GM12891 (cell line): ENCODE results near the gene GIPR.
A peak's percentile ranks its signal among the peaks of the same experiment; 100 is the strongest.

Source experiments
- DNase-seq: peaks from one replicate; pipeline ENCODE4 v3.0.0; 2011; ENCODE audit warnings: low spot score; ENCODE audit not compliant: insufficient read length
- FAIRE-seq: peaks from 2 replicates; lab custom pipeline; 2011; peaks lifted over from hg19 to GRCh38; lab: Jason Lieb, UNC
- PAX5 ChIP-seq: IDR thresholded peaks from 2 replicates; pipeline ENCODE4 v1.6.1; 2011; ENCODE audit warnings: low read length, moderate library complexity, mild to moderate bottlenecking; ENCODE audit not compliant: insufficient read depth, severe bottlenecking
- POLR2A ChIP-seq: IDR thresholded peaks from 2 replicates; pipeline ENCODE4 v1.6.1; 2011; ENCODE audit warnings: low read depth, low read length, control low read depth
- POLR2AphosphoS5 ChIP-seq: IDR thresholded peaks from 2 replicates; pipeline ENCODE4 v1.6.1; 2011; ENCODE audit warnings: low read depth, low read length, control low read depth
- POU2F2 ChIP-seq: IDR thresholded peaks from 2 replicates; pipeline ENCODE4 v1.6.1; 2011; ENCODE audit warnings: low read depth, mild to moderate bottlenecking, control low read depth, low read length, moderate library complexity
- SPI1 ChIP-seq: IDR thresholded peaks from 2 replicates; pipeline ENCODE4 v1.6.1; 2011; ENCODE audit warnings: low read depth, low read length, control low read depth
- TAF1 ChIP-seq: IDR thresholded peaks from 2 replicates; pipeline ENCODE4 v1.6.1; 2011; ENCODE audit warnings: low read depth, low read length, control low read depth

The GIPR gene

GRCh38 chr19:45687599-45687998 lies 19.6 kb downstream of the GIPR start:
- FAIRE-seq (no peak), DNase-seq (no peak)
- no peak for TF ChIP-seq POLR2AphosphoS5
- TF ChIP-seq POU2F2: no peak
- 0 out of 2 replicates have a peak, but pooled peaks have one; percentile 30 for TF ChIP-seq POLR2A

DNA sequence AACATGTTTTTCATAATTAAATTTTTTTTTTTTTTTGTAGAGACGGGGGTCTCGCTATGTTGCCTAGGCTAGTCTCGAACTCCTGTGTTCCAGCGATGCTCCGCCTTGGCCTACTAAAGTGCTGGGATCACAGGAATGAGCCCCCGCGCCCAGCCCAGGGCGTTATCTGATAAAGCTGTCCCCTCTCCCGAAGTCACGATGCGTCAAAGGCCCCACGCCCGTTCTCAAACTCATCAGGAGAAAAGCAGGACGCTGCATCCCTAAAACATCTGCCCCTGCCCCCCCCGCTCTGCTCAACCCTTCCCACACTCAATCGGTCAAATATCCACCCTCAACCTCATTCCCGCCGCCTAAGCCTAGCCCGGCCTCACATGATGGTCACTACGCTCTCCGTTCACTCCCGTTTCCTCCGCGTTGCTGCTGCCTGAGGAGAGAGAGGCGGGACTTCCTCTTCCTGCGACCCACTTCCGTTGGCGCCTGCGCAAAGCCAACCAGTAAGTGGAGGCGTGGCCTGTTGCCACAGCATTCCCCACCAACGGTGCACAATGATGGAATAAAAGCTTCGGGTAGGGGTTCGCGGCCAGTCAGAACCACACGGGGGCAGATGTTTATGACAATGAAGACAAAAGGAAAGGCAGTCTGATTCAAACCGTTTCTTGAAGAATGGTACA lies 23.6 kb downstream of the GIPR start, which contains the start of gene SNRPD2:
TSS of gene SNRPD2 (minus strand) at position 438 of the 671 bp plus-strand sequence. CDS start at position 373, 65 bp downstream.
- DNase-seq (peak; percentile 81), FAIRE-seq (no peak)
- TF ChIP-seq POU2F2: 0 out of 2 replicates have a peak, but pooled peaks have one; percentile 81
- TF ChIP-seq POLR2AphosphoS5: peak; percentile 98
- TF ChIP-seq SPI1: peak; percentile 89
- peak; percentile 98 for TF ChIP-seq POLR2A
- TF ChIP-seq PAX5: no peak
- TF ChIP-seq TAF1: peak; percentile 94

GRCh38 chr19:45692187-45693105 lies 24.4 kb downstream of the GIPR start, which contains the start of gene QPCTL:
Gene QPCTL (plus strand): TSS chr19:45692666. CDS start chr19:45692704, 38 bp downstream.
- peak; percentile 100 for FAIRE-seq
- DNase-seq: peak; percentile 91
- TF ChIP-seq TAF1 (no peak; the same call in 1 of the 2 replicates), SPI1 (peak; percentile 65), POLR2A (peak; percentile 85), PAX5 (no peak), POLR2AphosphoS5 (peak; percentile 74), POU2F2 (no peak)

DNA sequence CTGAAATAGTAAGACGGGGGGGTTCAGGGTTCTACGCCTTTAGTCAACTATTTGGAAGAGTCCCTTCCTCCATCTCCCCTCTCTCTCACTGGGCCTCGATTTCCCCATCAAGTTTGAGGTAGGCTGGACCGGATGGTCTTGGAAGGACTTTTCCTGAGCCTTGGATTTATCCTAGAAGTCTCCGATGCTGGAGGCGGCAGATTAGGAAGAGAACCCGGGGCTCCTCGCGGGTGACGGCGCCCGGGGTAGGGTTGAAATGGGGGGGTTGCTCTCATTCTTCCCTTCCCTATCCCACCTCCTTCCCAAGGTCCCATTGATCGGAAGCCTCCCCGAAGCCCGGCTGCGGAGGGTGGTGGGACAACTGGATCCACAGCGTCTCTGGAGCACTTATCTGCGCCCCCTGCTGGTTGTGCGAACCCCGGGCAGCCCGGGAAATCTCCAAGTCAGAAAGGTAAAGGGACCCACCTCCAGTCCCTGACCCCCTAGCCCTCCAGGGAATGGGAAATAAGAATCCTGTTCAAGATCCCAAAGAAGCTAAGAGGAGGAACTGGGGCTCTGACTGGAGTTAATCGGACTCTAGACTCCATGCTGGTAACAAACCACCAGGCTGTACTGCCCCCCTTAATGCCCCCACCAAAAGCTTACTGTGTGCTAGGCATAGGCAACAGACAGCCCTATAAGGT lies 25.2 kb downstream of the GIPR start:
- FAIRE-seq (peak; percentile 54), DNase-seq (no peak)
- no peak for TF ChIP-seq POLR2AphosphoS5
- no peak; the same call in 1 of the 2 replicates for TF ChIP-seq POU2F2
- TF ChIP-seq TAF1: no peak
- TF ChIP-seq SPI1: no peak
- no peak for TF ChIP-seq PAX5
- no peak for TF ChIP-seq POLR2A

GRCh38 chr19:45701676-45702075 lies 33.7 kb downstream of the GIPR start:
- DNase-seq (no peak), FAIRE-seq (no peak)
- TF ChIP-seq POU2F2 (no peak), POLR2AphosphoS5 (no peak), POLR2A (no peak), TAF1 (no peak), PAX5 (no peak), SPI1 (no peak)

- TF ChIP-seq SPI1: no peak
- TF ChIP-seq POLR2A: no peak; the same call in 1 of the 2 replicates
- TF ChIP-seq POLR2AphosphoS5: no peak
- no peak for TF ChIP-seq PAX5
- TF ChIP-seq TAF1: no peak
- TF ChIP-seq POU2F2: no peak
- FAIRE-seq (peak; percentile 33), DNase-seq (no peak)
These were observed 37.1 kb downstream of the GIPR start for GRCh38 chr19:45705115-45705514.

GRCh38 chr19:45705710-45706415 lies 37.8 kb downstream of the GIPR start:
- FAIRE-seq (peak; percentile 64), DNase-seq (no peak)
- TF ChIP-seq SPI1: no peak
- TF ChIP-seq POU2F2: no peak
- 0 out of 2 replicates have a peak, but pooled peaks have one; percentile 23 for TF ChIP-seq POLR2AphosphoS5
- TF ChIP-seq PAX5: no peak
- TF ChIP-seq POLR2A: no peak
- TF ChIP-seq TAF1: no peak
